NCI-H226 (cell line): ENCODE results near the gene UBR3.
"Not testable (repeated sequence)": the region's sequence is repeated elsewhere in the genome, so short reads cannot be mapped to it uniquely, and the experiment has no call there.

Experiments used
- DNase-seq: peaks from one replicate; pipeline ENCODE4 v3.0.0-alpha.2; 2015

The UBR3 gene

DNA sequence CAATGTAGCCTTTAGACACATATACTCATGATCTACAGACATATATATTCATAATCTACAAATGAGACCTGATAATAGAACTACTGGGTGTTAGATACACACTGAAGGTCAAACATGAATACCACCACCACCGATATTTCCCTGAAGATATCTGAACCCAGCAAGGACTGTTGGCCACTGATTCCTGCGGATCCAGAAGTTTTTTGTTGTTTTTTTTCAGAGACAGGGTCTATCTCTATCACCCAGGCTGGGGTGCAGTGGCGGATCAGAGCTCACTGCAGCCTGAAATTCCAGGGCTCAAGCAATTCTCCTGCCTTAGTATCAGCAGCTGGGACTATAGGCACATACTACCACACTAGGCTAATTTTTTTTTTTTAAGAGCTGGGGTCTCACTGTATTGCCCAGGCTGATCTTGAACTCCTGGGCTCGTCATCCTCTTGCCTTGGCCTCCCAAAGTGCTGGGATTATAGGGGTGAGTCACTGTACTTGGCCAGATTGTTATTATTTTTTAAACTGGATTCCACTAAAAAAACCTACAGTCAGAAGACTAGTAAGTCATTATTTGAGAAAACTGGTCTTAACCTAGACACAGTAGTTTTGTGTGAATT, 4.4 kb upstream of the UBR3 start:
- DNase-seq: no peak

DNA sequence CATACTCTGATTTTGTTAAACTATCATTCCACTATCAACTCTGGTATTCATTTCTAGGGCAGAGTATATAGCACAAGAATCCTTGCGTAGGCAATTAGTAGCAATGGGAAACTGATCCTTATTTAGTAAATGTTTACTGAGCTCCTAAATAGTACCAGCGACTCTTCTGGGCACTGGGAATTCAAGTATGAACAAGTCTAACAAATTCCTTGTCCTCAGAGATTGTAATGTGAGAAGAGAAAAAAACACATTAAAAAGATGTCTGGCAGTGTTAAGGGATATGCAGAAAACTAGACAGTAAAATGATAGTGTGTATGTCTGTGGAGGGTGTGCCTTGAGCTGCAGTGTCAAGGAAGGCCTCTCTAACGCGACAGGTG, 3.3 kb upstream of the UBR3 start:
- DNase-seq: no peak

DNA sequence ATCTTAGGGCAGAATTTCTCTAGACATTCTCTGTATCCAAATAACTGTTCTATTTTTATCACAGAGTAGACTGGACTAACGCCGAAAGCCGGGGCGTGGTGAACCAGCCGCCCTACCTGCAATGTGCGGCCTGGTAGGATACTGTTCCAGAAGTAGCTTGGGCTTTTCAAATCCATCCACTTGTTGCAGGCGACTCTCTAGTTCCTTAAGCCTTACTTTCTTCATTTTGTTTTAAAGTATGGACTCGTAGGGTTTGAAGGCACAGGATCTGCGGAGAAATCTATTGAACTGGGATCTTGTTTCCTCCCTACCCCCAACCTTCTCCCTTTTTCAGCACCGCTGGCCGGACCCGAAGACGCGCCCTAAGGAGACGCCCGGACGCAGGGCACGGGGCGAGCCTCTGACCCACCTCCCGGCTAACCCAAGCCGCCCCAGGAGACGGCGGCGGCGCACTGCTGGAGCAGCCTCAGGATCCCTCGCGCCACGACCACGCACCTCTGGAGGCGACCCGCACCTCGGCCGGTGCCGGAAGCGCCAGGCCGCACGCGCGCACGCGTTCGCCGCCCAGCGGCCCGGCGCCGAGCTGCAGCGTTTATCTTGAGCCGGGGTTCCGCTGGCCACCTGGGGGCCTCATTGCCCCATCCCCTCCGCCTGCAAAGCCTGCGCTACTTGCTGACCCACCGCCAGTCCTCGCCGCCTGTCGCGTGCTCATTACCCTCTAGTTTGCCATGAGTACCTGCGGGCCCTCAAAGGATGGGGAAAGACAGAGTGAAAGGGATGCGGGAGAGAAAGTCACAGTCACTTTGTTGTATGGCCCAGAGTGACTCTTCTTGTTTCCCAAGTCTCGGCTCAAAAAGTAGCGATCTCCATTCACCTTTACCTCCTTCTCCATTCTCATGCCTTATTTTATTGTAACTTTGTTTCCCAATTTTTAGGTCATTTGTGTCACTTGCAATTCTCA, 2.6 kb upstream of the UBR3 start, which contains the start of gene METTL5:
Gene METTL5, minus strand, starts transcription at position 533 of the 961 bp plus-strand sequence. Its CDS starts 308 bp downstream, at position 225.
- DNase-seq: peak; percentile 70

DNA sequence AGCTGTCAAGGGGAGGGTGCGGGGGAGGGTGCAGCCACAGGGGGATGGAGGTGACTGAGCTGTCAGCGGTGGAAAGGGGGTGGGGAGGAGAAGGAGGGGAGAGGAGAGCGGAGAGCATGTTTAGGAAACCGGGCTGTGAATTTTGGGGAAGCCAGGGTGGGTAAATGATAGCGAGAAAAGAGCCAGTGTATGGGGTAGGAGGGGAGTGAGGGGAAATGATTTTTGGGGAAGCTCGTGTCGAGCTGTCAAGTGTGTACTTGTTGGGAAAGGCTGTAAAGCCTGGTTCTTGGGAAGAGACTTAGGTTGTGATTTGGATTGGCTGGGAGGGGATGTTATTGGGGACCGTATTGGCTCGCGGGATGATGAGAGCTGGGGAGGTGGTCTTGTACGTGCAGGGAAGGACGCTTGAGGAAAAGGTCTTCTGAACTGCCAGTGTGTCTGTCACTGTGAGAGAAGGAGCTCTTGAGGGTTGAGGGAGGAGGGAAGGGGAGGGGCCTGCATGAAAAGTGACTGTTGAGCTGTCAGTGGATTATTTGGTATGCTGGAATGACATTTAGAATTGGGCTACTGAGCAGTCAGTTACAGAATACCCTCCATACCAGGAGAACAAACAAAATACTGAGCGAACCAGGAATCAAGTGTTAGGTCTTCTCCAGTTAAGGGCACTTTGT, 1.0 kb downstream of the UBR3 start:
- peak; percentile 41 for DNase-seq

DNA sequence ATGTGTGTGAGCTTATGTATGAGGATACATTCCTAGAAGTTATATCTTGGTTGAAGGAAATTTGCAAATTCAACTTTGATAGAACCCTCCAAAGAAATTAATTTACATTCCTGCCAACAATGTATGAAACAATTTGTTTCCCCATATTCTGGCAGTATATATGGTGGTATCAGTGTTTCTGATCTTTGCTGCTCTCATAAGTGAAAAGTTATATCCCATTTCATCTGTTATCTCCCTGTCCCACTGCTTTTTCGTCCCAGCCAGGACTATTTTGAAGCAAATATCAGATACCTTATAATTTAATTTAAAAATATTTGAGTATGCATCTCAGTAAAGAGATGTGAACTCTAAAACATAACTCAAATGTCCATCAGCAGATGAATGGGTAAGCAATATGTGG, 7.1 kb downstream of the UBR3 start:
- no peak for DNase-seq

DNA sequence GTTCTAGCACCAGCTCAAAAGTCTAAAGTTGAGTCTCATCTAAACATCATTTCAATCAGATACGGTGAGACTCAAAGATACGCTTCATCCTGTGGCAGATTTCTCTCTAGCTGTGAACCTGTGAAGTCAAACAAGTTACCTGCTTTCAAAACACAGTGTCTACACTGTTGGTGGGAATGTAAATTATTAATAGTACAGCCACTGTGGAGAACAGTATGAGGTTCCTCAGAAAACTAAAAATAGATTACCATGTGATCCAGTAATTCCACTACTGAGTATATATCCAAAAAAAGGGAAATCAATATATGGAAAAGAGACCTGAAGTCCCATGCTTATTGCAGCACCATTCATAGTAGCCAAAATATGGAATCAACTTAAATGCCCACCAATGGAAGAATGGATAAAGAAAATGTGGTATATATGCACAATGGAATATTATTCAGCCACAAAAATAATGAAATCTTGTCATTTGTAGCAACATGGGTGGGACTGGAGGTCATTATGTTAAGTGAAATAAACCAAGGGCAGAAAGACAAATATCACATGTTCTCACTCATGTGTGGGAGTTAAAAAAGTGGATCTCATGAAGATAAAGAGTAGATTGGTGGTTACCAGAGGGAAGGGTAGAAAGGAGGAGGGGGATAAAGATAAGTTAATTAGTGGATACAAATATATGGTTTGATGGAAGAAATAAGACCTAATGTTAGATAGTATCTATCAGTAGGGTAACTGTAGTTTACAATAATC, 11.7 kb downstream of the UBR3 start:
- no peak for DNase-seq

DNA sequence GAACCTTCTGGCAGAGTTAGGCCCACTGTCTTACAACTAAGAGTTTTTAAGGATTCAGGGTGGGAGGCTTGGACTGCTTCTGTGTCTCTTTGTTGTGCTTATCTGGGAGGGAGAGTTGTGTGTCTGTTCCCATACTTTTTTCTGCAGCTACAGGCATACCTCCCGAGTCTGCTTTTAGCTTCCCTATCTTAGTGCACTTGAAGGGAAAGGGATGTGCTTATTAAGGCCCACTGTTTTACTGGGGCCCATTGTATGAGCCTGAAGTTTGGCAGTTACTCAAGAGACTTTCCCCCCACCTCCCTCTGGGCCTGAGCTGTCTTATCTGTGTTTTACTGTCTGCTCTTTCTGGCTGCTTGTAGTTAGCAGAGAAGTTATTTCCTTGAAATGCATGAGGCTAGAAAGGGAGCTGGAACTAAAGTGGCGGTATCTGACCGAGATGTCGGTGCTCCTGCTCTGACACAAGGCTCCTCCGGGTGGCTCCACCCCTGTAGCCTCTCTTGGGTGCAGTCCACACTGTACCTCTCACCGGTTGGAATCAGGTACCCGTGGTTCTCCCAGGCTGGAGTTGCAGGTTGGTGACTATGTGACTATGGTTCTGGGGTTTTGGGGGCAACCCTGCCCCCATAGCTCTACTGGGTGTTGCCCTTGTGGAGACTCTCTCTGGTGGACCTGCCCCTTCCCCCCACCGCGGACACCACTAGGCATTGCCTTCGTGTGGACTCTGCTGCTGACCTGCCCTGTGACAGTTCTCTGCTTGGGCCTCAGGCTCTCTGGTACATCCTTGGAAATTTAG, 12.9 kb downstream of the UBR3 start:
- DNase-seq: peak; percentile 16

DNA sequence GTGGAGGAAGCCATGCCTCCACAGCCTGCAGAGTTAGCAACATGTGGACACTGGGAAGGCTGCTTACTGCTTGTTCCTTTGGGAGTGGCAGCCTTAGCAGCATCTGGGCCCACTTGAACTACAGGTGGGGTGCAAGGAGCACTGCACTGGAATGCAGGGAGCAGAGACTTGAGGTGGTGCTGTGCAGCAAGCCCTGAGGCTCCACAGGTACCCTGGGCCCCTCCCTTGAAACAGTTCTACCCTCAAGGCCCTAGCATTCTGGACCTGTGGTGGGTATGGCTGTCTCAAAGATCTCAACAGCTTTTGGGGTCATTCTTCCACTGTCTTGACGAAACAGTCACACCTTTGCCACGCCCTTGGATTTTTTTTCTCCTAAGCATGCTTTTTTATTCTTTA, 13.5 kb downstream of the UBR3 start:
- DNase-seq: no peak

DNA sequence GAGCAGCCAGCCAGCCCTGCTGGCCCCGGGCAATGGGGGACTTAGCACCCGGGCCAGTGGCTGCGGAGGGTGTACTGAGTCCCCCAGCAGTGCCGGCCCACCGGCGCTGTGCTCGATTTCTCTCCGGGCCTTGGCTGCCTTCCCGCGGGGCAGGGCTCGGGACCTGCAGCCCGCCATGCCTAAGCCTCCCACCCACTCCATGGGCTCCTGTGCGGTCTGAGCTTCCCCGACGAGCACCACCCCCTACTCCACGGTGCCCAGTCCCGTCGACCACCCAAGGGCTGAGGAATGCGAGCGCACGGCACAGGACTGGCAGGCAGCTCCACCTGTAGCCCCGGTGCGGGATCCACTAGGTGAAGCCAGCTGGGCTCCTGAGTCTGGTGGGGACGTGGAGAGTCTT, 14.4 kb downstream of the UBR3 start:
- DNase-seq: not testable (repeated sequence)

DNA sequence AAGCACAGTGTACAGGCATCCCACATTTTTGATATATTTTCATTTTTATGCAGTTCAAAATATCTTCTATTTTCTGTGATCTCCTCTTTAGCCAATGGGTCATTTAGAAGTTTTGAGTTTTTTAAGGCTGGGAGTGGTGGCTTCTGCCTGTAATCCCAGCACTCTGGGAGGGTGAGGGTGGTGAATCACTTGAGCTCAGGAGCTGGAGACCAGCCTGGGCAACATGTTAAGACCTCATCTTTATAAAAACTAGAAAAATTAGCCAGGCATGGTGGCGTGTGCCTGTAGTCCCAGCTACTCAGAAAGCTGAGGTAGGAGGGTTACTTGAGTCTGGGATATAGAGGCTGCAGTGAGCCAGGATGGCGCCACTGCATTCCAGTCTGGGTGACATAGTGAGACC, 17.8 kb downstream of the UBR3 start:
- no peak for DNase-seq

DNA sequence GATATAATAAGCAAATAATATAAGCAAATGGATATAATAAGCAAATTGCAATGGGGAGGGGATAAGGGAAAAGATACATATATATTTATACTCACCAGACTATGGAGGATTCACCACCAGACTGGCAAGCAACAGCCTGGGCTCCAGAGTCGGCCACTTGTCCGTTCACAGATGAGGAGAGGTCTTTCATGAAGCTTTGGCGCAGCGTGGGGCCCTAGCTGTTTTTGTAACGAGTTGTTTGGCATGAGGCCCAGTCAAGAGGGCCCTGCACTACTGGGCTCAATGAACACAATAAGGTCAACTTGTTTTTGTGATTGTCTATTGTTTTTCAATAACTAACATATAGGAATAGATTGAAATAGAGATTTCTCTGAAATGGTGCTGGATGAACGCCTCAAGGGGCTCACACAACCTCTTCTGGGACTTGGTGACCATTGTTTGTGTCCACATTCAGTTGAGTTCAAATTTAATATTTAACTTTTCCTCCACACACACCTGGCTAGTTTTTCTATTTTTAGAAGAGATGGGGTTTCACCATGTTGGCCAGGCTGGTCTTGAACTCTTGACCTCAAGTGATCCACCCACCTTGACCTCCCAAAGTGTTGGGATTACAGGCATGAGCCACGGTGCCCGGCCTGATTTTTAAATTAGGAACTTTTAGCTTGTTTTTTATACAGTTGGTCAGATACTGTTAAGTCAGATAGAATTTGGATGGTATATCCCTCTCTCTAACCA, 21.9 kb downstream of the UBR3 start:
- not testable (repeated sequence) for DNase-seq

DNA sequence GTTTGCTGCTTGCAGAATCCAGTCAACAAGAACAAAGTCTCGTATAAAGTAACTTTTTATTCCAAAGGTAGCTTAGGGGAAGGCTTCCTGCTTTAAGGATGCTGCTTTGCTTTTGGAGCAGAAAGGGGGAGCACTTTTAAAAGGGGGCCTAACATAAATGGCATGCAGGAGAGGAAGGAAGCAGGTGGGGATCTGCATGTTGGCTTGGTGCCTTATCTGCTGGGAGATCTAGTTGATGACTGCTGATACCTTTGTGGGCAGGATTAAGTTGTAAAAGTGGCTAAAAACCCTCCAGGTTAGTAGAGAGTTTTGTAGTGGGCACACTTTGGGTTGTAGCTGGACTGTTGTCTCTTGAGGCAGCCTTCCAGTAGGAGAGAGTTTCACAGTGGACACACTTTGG, 22.5 kb downstream of the UBR3 start:
- no peak for DNase-seq

DNA sequence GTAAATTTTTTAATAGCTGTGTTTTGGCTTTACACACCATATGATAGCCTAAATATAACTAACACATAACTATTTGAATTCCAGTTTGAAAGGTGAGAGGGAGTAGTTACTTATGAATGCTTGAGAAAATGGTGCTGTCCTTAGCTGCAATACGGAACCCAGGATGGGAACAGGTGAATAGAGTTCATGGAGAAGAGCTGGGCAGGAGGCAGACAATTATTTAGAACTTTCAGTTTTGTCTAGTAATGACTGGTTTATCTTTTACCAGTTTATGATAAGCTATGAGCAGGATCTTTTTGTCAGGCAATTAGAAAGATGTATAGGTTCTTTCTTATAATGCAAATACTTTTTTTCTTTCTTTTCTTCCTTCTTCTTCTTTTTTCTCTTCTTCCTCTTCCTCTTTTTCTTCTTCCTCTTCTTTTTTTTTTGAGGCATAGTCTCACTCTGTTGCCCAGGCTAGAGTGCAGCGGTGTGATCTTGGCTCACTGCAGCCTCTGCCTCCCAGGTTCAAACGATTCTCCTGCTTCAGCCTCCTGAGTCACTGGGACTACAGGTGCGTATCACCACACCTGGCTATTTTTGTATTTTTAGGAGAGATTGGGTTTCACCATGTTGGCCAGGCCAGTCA, 25.9 kb downstream of the UBR3 start:
- DNase-seq: no peak

DNA sequence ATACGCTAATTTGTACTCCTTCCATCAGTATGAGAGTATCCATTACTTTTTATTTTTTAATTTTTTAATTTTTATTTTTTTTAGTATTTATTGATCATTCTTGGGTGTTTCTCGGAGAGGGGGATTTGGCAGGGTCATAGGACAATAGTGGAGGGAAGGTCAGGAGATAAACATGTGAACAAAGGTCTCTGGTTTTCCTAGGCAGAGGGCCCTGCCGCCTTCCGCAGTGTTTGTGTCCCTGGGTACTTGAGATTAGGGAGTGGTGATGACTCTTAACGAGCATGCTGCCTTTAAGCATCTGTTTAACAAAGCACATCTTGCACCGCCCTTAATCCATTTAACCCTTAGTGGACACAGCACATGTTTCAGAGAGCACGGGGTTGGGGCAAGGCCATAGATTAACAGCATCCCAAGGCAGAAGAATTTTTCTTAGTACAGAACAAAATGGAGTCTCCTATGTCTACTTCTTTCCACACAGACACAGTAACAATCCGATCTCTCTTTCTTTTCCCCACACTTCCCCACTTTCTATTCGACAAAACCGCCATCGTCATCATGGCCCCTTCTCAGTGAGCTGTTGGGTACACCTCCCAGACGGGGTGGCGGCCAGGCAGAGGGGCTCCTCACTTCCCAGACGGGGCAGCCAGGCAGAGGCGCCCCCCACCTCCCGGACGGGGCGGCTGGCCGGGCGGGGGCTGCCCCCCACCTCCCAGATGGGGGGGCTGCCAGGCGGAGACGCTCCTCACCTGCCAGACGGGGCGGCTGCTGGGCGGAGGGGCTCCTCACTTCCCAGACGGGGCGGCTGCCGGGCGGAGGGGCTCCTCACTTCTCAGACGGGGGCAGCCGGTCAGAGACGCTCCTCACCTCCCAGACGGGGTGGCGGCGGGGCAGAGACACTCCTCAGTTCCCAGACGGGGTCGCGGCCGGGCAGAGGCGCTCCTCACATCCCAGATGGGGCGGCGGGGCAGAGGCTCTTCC, 28.3 kb downstream of the UBR3 start:
- not testable (repeated sequence) for DNase-seq

DNA sequence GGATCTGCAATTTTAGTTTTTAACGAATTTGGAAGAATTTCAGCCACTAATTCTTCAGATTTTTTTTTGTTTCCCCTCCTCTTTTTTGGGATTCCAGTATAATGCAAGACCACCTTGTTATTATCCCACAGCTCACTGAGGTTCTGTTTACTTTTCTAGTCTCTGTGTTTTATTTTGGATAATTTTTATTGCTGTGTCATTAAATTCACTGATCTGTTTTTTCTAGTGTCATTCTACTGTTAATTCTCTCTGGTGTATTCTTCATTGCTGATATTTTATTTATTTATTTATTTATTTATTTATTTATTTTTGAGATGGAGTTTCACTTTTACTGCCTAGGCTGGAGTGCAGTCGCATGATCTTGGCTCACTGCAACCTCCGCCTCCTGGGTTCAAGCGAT, 32.2 kb downstream of the UBR3 start:
- no peak for DNase-seq

DNA sequence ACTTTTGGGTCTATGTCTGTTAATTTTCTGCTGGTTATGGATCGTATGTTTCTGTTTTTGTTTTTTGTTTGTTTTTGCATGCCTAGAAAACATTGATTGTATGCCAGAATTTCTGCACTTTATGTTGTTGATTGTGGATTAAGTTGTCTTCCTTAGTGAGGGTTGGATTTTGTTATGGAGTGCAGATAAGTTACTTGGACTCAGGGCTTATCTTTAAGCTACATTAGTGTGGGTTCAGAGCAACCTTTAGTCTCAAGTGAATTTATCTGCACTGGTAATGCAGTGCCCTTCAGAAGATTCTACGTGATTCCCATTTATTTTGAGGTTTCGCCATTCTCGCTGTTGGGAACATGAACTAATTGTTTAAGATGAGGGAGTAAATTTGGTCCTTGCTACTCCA, 32.9 kb downstream of the UBR3 start:
- no peak for DNase-seq

DNA sequence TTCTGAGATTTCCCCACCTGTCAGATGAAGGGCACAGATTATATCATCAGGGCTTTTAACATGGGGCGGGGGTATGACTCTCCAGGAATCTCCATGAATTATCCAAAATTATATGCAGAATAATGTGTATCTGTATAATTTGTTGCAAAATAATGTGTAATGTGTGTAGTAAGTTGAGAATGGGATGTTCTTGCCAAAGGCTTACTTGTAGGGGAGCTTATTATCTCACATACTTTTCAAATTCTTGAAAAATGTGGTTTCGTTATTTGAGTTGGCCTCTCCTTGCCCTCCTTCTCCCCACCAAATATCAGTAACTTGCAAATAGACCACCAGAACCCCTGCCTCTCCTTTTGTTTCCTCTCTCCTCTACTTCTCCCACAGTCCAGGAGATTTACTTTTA, 35.6 kb downstream of the UBR3 start:
- DNase-seq: no peak

DNA sequence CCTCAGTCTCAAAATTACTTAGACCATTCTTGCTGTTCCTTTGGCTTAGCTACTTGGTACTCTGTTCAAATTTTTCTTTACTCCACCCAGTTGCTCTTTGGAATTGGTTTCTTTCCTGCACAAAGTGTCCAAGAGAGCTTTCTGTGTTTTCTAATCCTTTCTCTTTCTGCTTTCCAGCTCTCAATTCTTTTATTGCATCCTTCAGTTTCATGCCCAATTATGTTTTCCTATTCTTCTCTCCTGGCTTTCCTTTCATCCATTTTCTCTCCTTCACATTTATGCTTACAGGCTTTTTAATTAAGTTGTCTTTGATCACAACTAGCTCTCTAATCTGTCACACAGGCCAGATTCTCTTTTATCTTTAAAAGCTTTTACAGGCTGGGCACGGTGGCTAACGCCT, 38.2 kb downstream of the UBR3 start:
- no peak for DNase-seq

DNA sequence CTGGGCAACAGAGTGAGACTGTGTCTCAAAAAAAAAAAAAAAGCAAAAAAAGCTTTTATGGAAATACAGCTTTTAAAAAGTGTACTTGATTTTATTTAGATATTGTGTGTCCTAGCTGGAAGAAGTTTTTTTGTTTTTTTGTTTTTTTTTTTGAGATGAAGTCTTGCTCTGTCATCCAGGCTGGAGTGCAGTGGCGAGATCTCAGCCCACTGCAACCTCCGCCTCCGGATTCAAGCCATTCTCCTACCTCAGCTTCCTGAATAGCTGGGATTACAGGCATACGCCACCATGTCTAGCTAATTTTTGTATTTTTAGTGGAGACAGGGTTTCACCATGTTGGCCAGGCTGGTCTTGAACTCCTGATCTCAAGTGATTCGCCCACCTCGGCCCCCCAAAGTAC, 39.0 kb downstream of the UBR3 start:
- DNase-seq: not testable (repeated sequence)

DNA sequence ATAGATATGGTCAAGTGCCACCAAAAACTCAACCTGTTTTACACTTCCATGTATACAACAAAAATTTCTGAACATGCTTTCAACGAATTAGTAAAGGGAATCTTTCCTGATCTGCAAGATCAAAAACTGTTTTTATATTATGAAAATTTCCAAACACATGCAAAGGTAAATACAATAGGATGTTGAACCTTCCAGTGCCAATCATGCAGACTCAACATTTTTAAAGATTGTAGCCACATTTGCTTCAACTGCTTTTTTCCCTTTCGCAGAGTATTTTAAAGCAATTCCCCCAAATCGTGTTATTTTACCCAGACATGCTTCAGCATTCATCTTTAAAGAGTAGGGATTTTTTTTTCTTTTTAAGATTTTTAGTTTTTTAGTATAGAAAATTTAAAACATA, 40.3 kb downstream of the UBR3 start:
- no peak for DNase-seq
